Keratinocyte (primary cell): Measurements from ENCODE around the gene OR9A4. TPM values are rescaled to one million over a fixed set of nuclear protein-coding genes. Genes with fewer than 3 reads are reported as not detected.

Source experiments
- DNase-seq: peaks from one replicate; pipeline ENCODE4 v3.0.0-alpha.2; 2011; ENCODE audit warnings: low read depth, missing footprints, low spot score
- FAIRE-seq: peaks from 2 replicates; lab custom pipeline; 2011; peaks lifted over from hg19 to GRCh38; lab: Jason Lieb, UNC
- H2AFZ ChIP-seq: 2 replicates; pipeline ENCODE4 v1.6.0; 2012; ENCODE audit warnings: low read length, control low read depth, inconsistent platforms; ENCODE audit not compliant: control insufficient read depth
- H3K27ac ChIP-seq: 2 replicates; pipeline ENCODE4 v1.5.1; 2011; ENCODE audit warnings: low read length; ENCODE audit not compliant: control insufficient read depth, insufficient read depth
- H3K27me3 ChIP-seq: 3 replicates; pipeline ENCODE4 v1.6.0; 2011; ENCODE audit warnings: low read length; ENCODE audit not compliant: control insufficient read depth, insufficient read depth; ENCODE audit errors: extremely low read depth
- H3K36me3 ChIP-seq, 2 experiments: 2 replicates in 1 of 2; 3 replicates in 1 of 2; pipeline ENCODE4 v1.5.1; 2011; ENCODE audit warnings: low read length in 2 of 2, mild to moderate bottlenecking in 1 of 2; ENCODE audit not compliant: control insufficient read depth in 2 of 2, insufficient read depth in 2 of 2; ENCODE audit errors: extremely low read depth in 1 of 2
- H3K4me1 ChIP-seq: 3 replicates; pipeline ENCODE4 v1.5.1; 2011; ENCODE audit warnings: low read length; ENCODE audit not compliant: control insufficient read depth, insufficient read depth; ENCODE audit errors: extremely low read depth
- H3K4me2 ChIP-seq: 3 replicates; pipeline ENCODE4 v1.6.0; 2011; ENCODE audit warnings: low read depth, low read length; ENCODE audit not compliant: control insufficient read depth, insufficient read depth; ENCODE audit errors: extremely low read depth
- H3K4me3 ChIP-seq, 3 experiments: fragments of 200-600 bp in 1 of 3; sonication (generic) in 1 of 3; 2 replicates in 2 of 3; 3 replicates in 1 of 3; pipeline ENCODE4 v1.5.1; 2011 to 2016; ENCODE audit warnings: low read length in 3 of 3, mild to moderate bottlenecking in 3 of 3, control low read depth in 2 of 3, inconsistent platforms in 1 of 3, low read depth in 1 of 3, mixed read lengths in 1 of 3, mixed run types in 1 of 3, moderate library complexity in 1 of 3; ENCODE audit not compliant: control insufficient read depth in 2 of 3, insufficient read depth in 2 of 3; ENCODE audit errors: extremely low read depth in 1 of 3
- H3K79me2 ChIP-seq: 2 replicates; pipeline ENCODE4 v1.6.0; 2012; ENCODE audit warnings: low read length; ENCODE audit not compliant: control insufficient read depth, insufficient read depth
- H3K9ac ChIP-seq: 3 replicates; pipeline ENCODE4 v1.6.0; 2011; ENCODE audit warnings: low read length; ENCODE audit not compliant: control insufficient read depth, insufficient read depth; ENCODE audit errors: extremely low read depth
- H3K9me1 ChIP-seq: 3 replicates; pipeline ENCODE4 v1.6.0; 2011; ENCODE audit warnings: low read length; ENCODE audit not compliant: control insufficient read depth, insufficient read depth; ENCODE audit errors: extremely low read depth
- H3K9me3 ChIP-seq: 2 replicates; pipeline ENCODE4 v1.5.1; 2012; ENCODE audit warnings: low read depth, low read length; ENCODE audit not compliant: control insufficient read depth
- H4K20me1 ChIP-seq: 3 replicates; pipeline ENCODE4 v1.6.0; 2011; ENCODE audit warnings: low read length; ENCODE audit not compliant: control insufficient read depth, insufficient read depth; ENCODE audit errors: extremely low read depth
- EZH2 ChIP-seq: IDR thresholded peaks from one replicate; pipeline ENCODE4 v1.6.1; 2012; ENCODE audit warnings: inconsistent platforms, mild to moderate bottlenecking, low read length, moderate library complexity
- dilution Hi-C: fragments of 300-500 bp; cut with MboI; formaldehyde crosslinking; loops from one replicate; pipeline ENCODE4 v1.7.0; 2020; ENCODE audit warnings: low sequenced_read_pairs; ENCODE audit not compliant: extremely low pct_ligation_motif_present
- polyA plus RNA-seq, 5 experiments: library from polyadenylated mRNA; depleted of rRNA in 3 of 5; stranded (reverse) in 3 of 5; stranded (forward) in 1 of 5; unstranded in 1 of 5; fragments of >200 nt; gene quantifications; 1 replicate in 1 of 5; 2 replicates in 3 of 5; 3 replicates in 1 of 5; pipeline versions ENCODE4 v1.2.1 to v1.2.3, GENCODE V29; 2011 to 2012; ENCODE audit warnings: missing spikeins in 2 of 5, low read depth in 1 of 5, low replicate concordance in 1 of 5
- TF ChIP-seq, protein P1 (sequence below), 3 experiments: IDR thresholded peaks in 1 of 3; conservative IDR thresholded peaks in 1 of 3; optimal IDR thresholded peaks in 1 of 3; 2 replicates in 2 of 3; 3 replicates in 1 of 3; pipeline versions ENCODE3 to v1.5.1; 2011; ENCODE audit warnings: low read length in 3 of 3, mild to moderate bottlenecking in 3 of 3, moderate library complexity in 2 of 3, control low read depth in 1 of 3, inconsistent platforms in 1 of 3; ENCODE audit not compliant: insufficient read depth in 2 of 3; ENCODE audit errors: extremely low read depth in 1 of 3

OR9A4 gene
- polyA plus RNA-seq, 1 donor (not counting 4 experiments of a cell fraction or from before 2014, with no cell fraction given) = not detected

DNA sequence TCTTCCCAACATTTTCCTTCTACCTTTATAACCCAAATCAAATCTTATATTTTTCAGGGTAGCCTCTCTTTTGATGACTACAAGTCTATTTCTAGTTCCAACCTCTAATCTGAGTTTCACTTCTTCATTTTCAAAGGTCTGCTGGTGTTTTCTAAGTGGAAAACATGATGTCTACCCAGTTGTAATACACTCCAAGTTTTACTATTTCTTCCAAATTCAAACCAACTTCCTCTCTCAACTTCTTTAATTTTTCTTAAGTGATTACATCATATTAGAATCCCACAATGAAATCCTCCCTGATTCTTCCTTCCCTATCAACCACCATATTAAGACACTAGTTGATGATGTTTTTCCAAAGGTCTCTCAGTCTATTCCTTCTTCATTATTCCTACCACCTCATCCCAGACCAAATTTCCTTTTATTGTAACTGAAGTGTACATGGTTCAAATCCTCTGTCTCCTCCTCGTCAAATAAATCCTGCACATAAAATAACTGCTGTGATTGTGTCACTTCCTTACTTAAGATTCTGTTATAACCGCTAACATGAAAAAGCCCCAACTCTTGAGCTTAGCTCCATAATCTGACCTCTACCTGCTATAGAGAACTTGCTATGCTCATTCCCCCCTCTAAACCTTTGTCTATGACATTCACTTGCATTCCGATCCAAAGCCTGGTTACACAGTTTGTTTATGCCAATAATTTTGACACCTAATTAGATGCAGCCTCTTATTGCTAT is 44.7 kb downstream of the OR9A4 start:
- H3K27me3 ChIP-seq = no peaks in the 10 kb centered on the region
- H3K9ac ChIP-seq = no peak overlapping the region
- H4K20me1 ChIP-seq = no peaks in the 10 kb centered on the region
- DNase-seq (no peak), FAIRE-seq (no peak)
- no peaks in the 10 kb centered on the region for H3K9me1 ChIP-seq
- H3K9me3 ChIP-seq = no peaks in the 10 kb centered on the region
- TF ChIP-seq EZH2 = no peak
- TF ChIP-seq, protein P1, sequence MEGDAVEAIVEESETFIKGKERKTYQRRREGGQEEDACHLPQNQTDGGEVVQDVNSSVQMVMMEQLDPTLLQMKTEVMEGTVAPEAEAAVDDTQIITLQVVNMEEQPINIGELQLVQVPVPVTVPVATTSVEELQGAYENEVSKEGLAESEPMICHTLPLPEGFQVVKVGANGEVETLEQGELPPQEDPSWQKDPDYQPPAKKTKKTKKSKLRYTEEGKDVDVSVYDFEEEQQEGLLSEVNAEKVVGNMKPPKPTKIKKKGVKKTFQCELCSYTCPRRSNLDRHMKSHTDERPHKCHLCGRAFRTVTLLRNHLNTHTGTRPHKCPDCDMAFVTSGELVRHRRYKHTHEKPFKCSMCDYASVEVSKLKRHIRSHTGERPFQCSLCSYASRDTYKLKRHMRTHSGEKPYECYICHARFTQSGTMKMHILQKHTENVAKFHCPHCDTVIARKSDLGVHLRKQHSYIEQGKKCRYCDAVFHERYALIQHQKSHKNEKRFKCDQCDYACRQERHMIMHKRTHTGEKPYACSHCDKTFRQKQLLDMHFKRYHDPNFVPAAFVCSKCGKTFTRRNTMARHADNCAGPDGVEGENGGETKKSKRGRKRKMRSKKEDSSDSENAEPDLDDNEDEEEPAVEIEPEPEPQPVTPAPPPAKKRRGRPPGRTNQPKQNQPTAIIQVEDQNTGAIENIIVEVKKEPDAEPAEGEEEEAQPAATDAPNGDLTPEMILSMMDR (optimal IDR thresholded peaks at IDR 0.05 in 1 of 3, IDR thresholded peaks at IDR 0.05 in 1 of 3, conservative IDR thresholded peaks at IDR 0.05 in 1 of 3; ENCODE audit: extremely low read depth in 1 of 3, insufficient read depth in 2 of 3, low read length in 3 of 3) = no peak
- no peak overlapping the region for H3K27ac ChIP-seq
- H3K36me3 ChIP-seq = no peaks in the 10 kb centered on the region
- H3K79me2 ChIP-seq = no peaks in the 10 kb centered on the region
- dilution Hi-C loops = no loop called here
- H3K4me1 ChIP-seq = no peaks in the 10 kb centered on the region
- H2AFZ ChIP-seq = no peak overlapping the region
- no peak overlapping the region for H3K4me2 ChIP-seq
- no peak overlapping the region for H3K4me3 ChIP-seq

Other genes starting within 250 kb of the OR9A4 start
- 3.3 to 5.4 TPM (median 4.7 TPM) in 3 replicates for gene DENND11, start 214.2 kb upstream of the OR9A4 start, polyA plus RNA-seq
- gene WEE2, start 208.0 kb upstream of the OR9A4 start, polyA plus RNA-seq = not detected in 3 replicates
- gene SSBP1, start 178.0 kb upstream of the OR9A4 start, polyA plus RNA-seq = 127 to 244 TPM (median 230 TPM) in 3 replicates
- gene TAS2R3, start 152.3 kb upstream of the OR9A4 start, polyA plus RNA-seq = 0.07 to 0.59 TPM (median 0.51 TPM) in 3 replicates
- 0.24 to 0.73 TPM (median 0.68 TPM) in 3 replicates for gene TAS2R4, start 139.7 kb upstream of the OR9A4 start, polyA plus RNA-seq
- 0.54 to 3.1 TPM (median 2.0 TPM) in 3 replicates for gene TAS2R5, start 126.2 kb upstream of the OR9A4 start, polyA plus RNA-seq
- gene PRSS37, start 74.9 kb upstream of the OR9A4 start, polyA plus RNA-seq = not detected in 3 replicates
- 0.05 to 0.08 TPM (median 0.07 TPM) in 3 replicates for gene CLEC5A, start 30.6 kb downstream of the OR9A4 start, polyA plus RNA-seq
- not detected in 3 replicates for gene TAS2R38, start 57.4 kb downstream of the OR9A4 start, polyA plus RNA-seq
- 0.19 to 1.5 TPM (median 0.31 TPM) in 3 replicates for gene MGAM, start 79.5 kb downstream of the OR9A4 start, polyA plus RNA-seq
- 0.04 to 0.10 TPM in 2 of 3 replicates, not detected in the other for gene MGAM2, start 195.3 kb downstream of the OR9A4 start, polyA plus RNA-seq